Psoas muscle (tissue), 8 donors: ENCODE results near the gene CD68. TPM values are rescaled to one million over a fixed set of nuclear protein-coding genes. Genes with fewer than 3 reads are reported as not detected.
A peak's percentile ranks its signal among the peaks of the same experiment; 100 is the strongest.

Experiments
- ATAC-seq, 4 donors: fragments of 200-7000 bp; cut with Tn5 transposase; one replicate each; pipeline ENCODE4 v1.9.1; 2020; ENCODE audit warnings: moderate library complexity in 3 of 4, mild to moderate bottlenecking in 2 of 4
- DNase-seq, 2 donors: peaks; one replicate each; pipeline ENCODE4 v3.0.0-alpha.2; 2020
- H3K27ac ChIP-seq: fragments of 200-600 bp; one replicate; pipeline ENCODE4 v1.8.0; 2022
- H3K27me3 ChIP-seq, 3 donors: fragments of 200-600 bp in 1 of 3; one replicate each; pipeline versions ENCODE4 v1.6.1 to v1.8.0; 2013 to 2022; ENCODE audit warnings: low read length in 2 of 3, mild to moderate bottlenecking in 2 of 3, moderate library complexity in 1 of 3; ENCODE audit not compliant: insufficient read depth in 3 of 3
- H3K36me3 ChIP-seq, 2 donors: fragments of 200-600 bp in 1 of 2; one replicate each; pipeline versions ENCODE4 v1.6.1 to v1.8.0; 2013 to 2022; ENCODE audit warnings: low read depth in 1 of 2, mild to moderate bottlenecking in 1 of 2, moderate library complexity in 1 of 2; ENCODE audit not compliant: insufficient read depth in 1 of 2
- H3K4me1 ChIP-seq: fragments of 200-600 bp; one replicate; pipeline ENCODE4 v1.8.0; 2022
- H3K4me3 ChIP-seq: fragments of 200-600 bp; one replicate; pipeline ENCODE4 v1.8.0; 2022; ENCODE audit warnings: mild to moderate bottlenecking
- H3K9me3 ChIP-seq: fragments of 200-600 bp; one replicate; pipeline ENCODE4 v1.8.0; 2022
- CTCF ChIP-seq: fragments of 200-600 bp; IDR thresholded peaks from one replicate; pipeline ENCODE4 v1.8.0; 2022; ENCODE audit warnings: antibody characterized with exemption
- WGBS, 3 donors: extraction: QIAGEN DNeasy Blood & Tissue Kit; methylation state at CpG; one replicate each; pipeline versions ENCODE4 v1.1.6 to v1.1.7; 2013; 5-methylcytosine and 5-hydroxymethylcytosine counted together
- intact Hi-C, 2 donors: fragments of 100-400 bp; cut with DNase I; formaldehyde crosslinking; loops; one replicate each; pipeline versions ENCODE4 v1.11.0 to v1.14.2; 2022
- polyA plus RNA-seq, 3 donors: library from polyadenylated mRNA; stranded (reverse); fragments of 200-250 nt; gene quantifications; one replicate each; pipeline ENCODE4 v1.2.3, GENCODE V29; 2013
- total RNA-seq, 4 donors: library from RNA; stranded (reverse); fragmentation: NEBNext Ultra II Directional in 2 of 4; extraction: Animal tissue kit (Norgen Biotek cat#: 25700) in 2 of 4; gene quantifications; one replicate each; pipeline versions ENCODE4 v1.2.1 to v1.2.4, GENCODE V29; 2021 to 2023
- donor health status: healthy with polysubstance abuse.
- donor health status: DM: no; HTN: no; CAD: no; lungs with moderate emphysema.
- donor health status: Bipolar disorder and iron deficiency.
- donor health status: healthy.
- donor health status: DM: yes; HTN: yes; CAD: no.
- donor health status: DM: no; HTN: no; CAD: no.
- donor health status: DM: no; HTN: no; CAD: no.
- donor health status: DM: yes; HTN: yes; CAD: no.

CD68 gene
- total and polyA plus RNA-seq, 7 donors = 15.8 to 298 (median 21.8) TPM

GRCh38 chr17:7626307-7626706, 46.9 kb downstream of the CD68 start:
- Histone ChIP-seq H3K27me3 (no peaks in the 10 kb centered on the region), H3K36me3 (peaks cover 0 to 11% of the 10 kb centered on the region in 2 donors), H3K27ac (peak overlapping the region; percentile 97), H3K4me1 (peaks cover 13% of the 10 kb centered on the region), H3K4me3 (peak overlapping the region; percentile 92), H3K9me3 (no peaks in the 10 kb centered on the region)
- intact Hi-C loops = loop anchor here (2.0 to 10.0 kb wide), 2 partner anchors 58 to 218 kb away; no protein-coding TSS in a partner anchor
- DNase-seq (no peak), ATAC-seq (no peak)
- no peak for TF ChIP-seq CTCF
- WGBS, 3 donors = 62 to 77% (median 72%) methylated on average over 7 of the region's 7 CpGs

GRCh38 chr17:7626956-7627249, 47.5 kb downstream of the CD68 start:
- Histone ChIP-seq H3K27ac (peak overlapping the region; percentile 97), H3K9me3 (no peaks in the 10 kb centered on the region), H3K4me1 (peaks cover 13% of the 10 kb centered on the region), H3K4me3 (peak overlapping the region; percentile 92), H3K36me3 (peaks cover 0 to 11% of the 10 kb centered on the region in 2 donors), H3K27me3 (no peaks in the 10 kb centered on the region)
- ATAC-seq (peak in 1 of 4 donors; percentile 9), DNase-seq (peak in 1 of 2 donors; percentile 54)
- 12 to 25% (median 17%) methylated on average over 6 of the region's 6 CpGs for WGBS, 3 donors
- TF ChIP-seq CTCF = no peak
- intact Hi-C loops = loop anchor here (2.0 to 10.0 kb wide), 2 partner anchors 58 to 218 kb away; no protein-coding TSS in a partner anchor

GRCh38 chr17:7627250-7628121, 48.0 kb downstream of the CD68 start, which contains the start of gene SAT2:
Gene SAT2, minus strand, starts transcription at chr17:7627821. Its CDS starts 186 bp downstream, at chr17:7627635.
- Histone ChIP-seq H3K4me1 (peaks cover 13% of the 10 kb centered on the region), H3K4me3 (peak within 1 kb of the TSS; percentile 92), H3K9me3 (no peaks in the 10 kb centered on the region), H3K27ac (peak within 1 kb of the TSS; percentile 97), H3K27me3 (no peaks in the 10 kb centered on the region), H3K36me3 (peaks cover 0 to 11% of the 10 kb centered on the region in 2 donors)
- TF ChIP-seq CTCF = no peak
- intact Hi-C loops = loop anchor here (2.0 to 10.0 kb wide), 2 partner anchors 57 to 217 kb away; no protein-coding TSS in a partner anchor
- ATAC-seq = peak; percentile 98 to 99 (median 99)
- 0 to 1% (median 1%) methylated on average over 52 to 54 of the region's 54 CpGs for WGBS, 3 donors
- DNase-seq = peak; percentile 97 to 98

- Histone ChIP-seq H3K27ac (no peak within 1 kb of the TSS), H3K36me3 (peaks cover 0 to 11% of the 10 kb centered on the region in 2 donors), H3K27me3 (no peaks in the 10 kb centered on the region), H3K4me3 (no peak within 1 kb of the TSS), H3K9me3 (no peaks in the 10 kb centered on the region), H3K4me1 (peaks cover 13% of the 10 kb centered on the region)
- intact Hi-C loops = loop anchor here in 1 of 2 donors (2.0 to 10.0 kb wide), 2 partner anchors 55 to 215 kb away; no protein-coding TSS in a partner anchor
- no peak for ATAC-seq
- 73 to 79% (median 79%) methylated on average over 13 of the region's 13 CpGs for WGBS, 3 donors
- no peak for TF ChIP-seq CTCF
- DNase-seq = no peak
Measured at GRCh38 chr17:7629939-7630571, 50.6 kb downstream of the CD68 start, which contains the start of gene SHBG. Gene SHBG, plus strand, starts transcription at chr17:7630135. Its CDS starts 38 bp downstream, at chr17:7630173.

Other genes with a start within 250 kb of the CD68 start
- gene ACAP1, start 243.1 kb upstream of the CD68 start, total RNA-seq = 10 to 100 TPM; 12.2 to 20.7 (median 15.7) TPM
- 10 to 100 TPM in 1 of 3 donors, 1 to 10 TPM in 2; 1.9 to 11.9 (median 2.4) TPM for gene ACAP1, start 243.1 kb upstream of the CD68 start, polyA plus RNA-seq
- 1 to 10 TPM; 4.5 to 5.2 (median 5.1) TPM for gene KCTD11, start 227.5 kb upstream of the CD68 start, total RNA-seq
- gene KCTD11, start 227.5 kb upstream of the CD68 start, polyA plus RNA-seq = 10 to 100 TPM in 1 of 3 donors, 1 to 10 TPM in 2; 2.9 to 13.2 (median 9.9) TPM
- not detected for gene TMEM95, start 224.5 kb upstream of the CD68 start, total RNA-seq
- gene TMEM95, start 224.5 kb upstream of the CD68 start, polyA plus RNA-seq = not detected
- gene TNK1, start 198.5 kb upstream of the CD68 start, total RNA-seq = under 1 TPM; 0.56 to 0.86 (median 0.78) TPM
- gene TNK1, start 198.5 kb upstream of the CD68 start, polyA plus RNA-seq = 1 to 10 TPM in 1 of 3 donors, under 1 TPM in 2; 0.57 to 1.7 (median 0.98) TPM
- gene PLSCR3, start 185.1 kb upstream of the CD68 start, total RNA-seq = 10 to 100 TPM; 13.9 to 16.2 (median 15.1) TPM
- gene PLSCR3, start 185.1 kb upstream of the CD68 start, polyA plus RNA-seq = 10 to 100 TPM; 16.6 to 20.5 (median 18.7) TPM
- 10 to 100 TPM; 47.1 to 80.4 (median 53.5) TPM for gene TMEM256, start 175.5 kb upstream of the CD68 start, total RNA-seq
- gene TMEM256, start 175.5 kb upstream of the CD68 start, polyA plus RNA-seq = 10 to 100 TPM; 62.4 to 75.4 (median 69.7) TPM
- 10 to 100 TPM in 1 of 4 donors, 1 to 10 TPM in 3; 6.5 to 11.5 (median 7.4) TPM for gene NLGN2, start 171.8 kb upstream of the CD68 start, total RNA-seq
- 1 to 10 TPM; 2.8 to 3.1 (median 2.9) TPM for gene NLGN2, start 171.8 kb upstream of the CD68 start, polyA plus RNA-seq
- not detected for gene SPEM1, start 159.3 kb upstream of the CD68 start, total RNA-seq
- under 1 TPM in 1 of 3 donors, not detected in 2; 0.06 TPM for gene SPEM1, start 159.3 kb upstream of the CD68 start, polyA plus RNA-seq
- gene SPEM2, start 154.0 kb upstream of the CD68 start, total RNA-seq = not detected
- gene SPEM2, start 154.0 kb upstream of the CD68 start, polyA plus RNA-seq = under 1 TPM in 1 of 3 donors, not detected in 2; 0.03 TPM
- not detected for gene SPEM3, start 150.8 kb upstream of the CD68 start, total RNA-seq
- under 1 TPM in 1 of 3 donors, not detected in 2; 0.01 TPM for gene SPEM3, start 150.8 kb upstream of the CD68 start, polyA plus RNA-seq
- under 1 TPM; 0.41 to 0.95 (median 0.68) TPM for gene TMEM102, start 144.2 kb upstream of the CD68 start, total RNA-seq
- gene TMEM102, start 144.2 kb upstream of the CD68 start, polyA plus RNA-seq = 1 to 10 TPM in 2 of 3 donors, under 1 TPM in 1; 0.84 to 3.2 (median 1.7) TPM
- 10 to 100 TPM in 3 of 4 donors, 1 to 10 TPM in 1; 2.7 to 21.1 (median 10.1) TPM for gene FGF11, start 140.1 kb upstream of the CD68 start, total RNA-seq
- 1 to 10 TPM; 2.0 to 4.4 (median 3.7) TPM for gene FGF11, start 140.1 kb upstream of the CD68 start, polyA plus RNA-seq
- gene CHRNB1, start 134.6 kb upstream of the CD68 start, total RNA-seq = 100 to 1,000 TPM; 107 to 190 (median 147) TPM
- 100 to 1,000 TPM in 1 of 3 donors, 10 to 100 TPM in 2; 73.0 to 118 (median 91.7) TPM for gene CHRNB1, start 134.6 kb upstream of the CD68 start, polyA plus RNA-seq
- gene ZBTB4, start 100.0 kb upstream of the CD68 start, total RNA-seq = 10 to 100 TPM; 29.3 to 43.2 (median 35.5) TPM
- gene ZBTB4, start 100.0 kb upstream of the CD68 start, polyA plus RNA-seq = 10 to 100 TPM; 10.3 to 20.2 (median 13.5) TPM
- not detected for gene SLC35G6, start 98.2 kb upstream of the CD68 start, total RNA-seq
- gene SLC35G6, start 98.2 kb upstream of the CD68 start, polyA plus RNA-seq = under 1 TPM in 1 of 3 donors, not detected in 2; 0.05 TPM
- 10 to 100 TPM; 42.7 to 74.3 (median 56.9) TPM for gene POLR2A, start 95.3 kb upstream of the CD68 start, total RNA-seq
- gene POLR2A, start 95.3 kb upstream of the CD68 start, polyA plus RNA-seq = 10 to 100 TPM in 2 of 3 donors, 1 to 10 TPM in 1; 8.0 to 68.7 (median 15.0) TPM
- gene TNFSF12, start 30.6 kb upstream of the CD68 start, total RNA-seq = 10 to 100 TPM; 14.3 to 23.4 (median 15.6) TPM
- gene TNFSF12, start 30.6 kb upstream of the CD68 start, polyA plus RNA-seq = 10 to 100 TPM; 10.2 to 18.9 (median 13.8) TPM
- gene TNFSF13, start 20.9 kb upstream of the CD68 start, total RNA-seq = 1 to 10 TPM; 4.0 to 5.4 (median 4.5) TPM
- gene TNFSF13, start 20.9 kb upstream of the CD68 start, polyA plus RNA-seq = 1 to 10 TPM; 2.8 to 4.3 (median 3.1) TPM
- 10 to 100 TPM; 24.0 to 40.7 (median 38.3) TPM for gene SENP3, start 17.7 kb upstream of the CD68 start, total RNA-seq
- 10 to 100 TPM; 44.1 to 90.5 (median 76.1) TPM for gene SENP3, start 17.7 kb upstream of the CD68 start, polyA plus RNA-seq
- gene MPDU1, start 4.2 kb downstream of the CD68 start, total RNA-seq = 10 to 100 TPM; 19.3 to 40.6 (median 34.1) TPM
- 100 to 1,000 TPM in 1 of 3 donors, 10 to 100 TPM in 2; 53.6 to 147 (median 77.8) TPM for gene MPDU1, start 4.2 kb downstream of the CD68 start, polyA plus RNA-seq
- gene SOX15, start 10.5 kb downstream of the CD68 start, total RNA-seq = under 1 TPM; 0.19 to 0.71 (median 0.28) TPM
- gene SOX15, start 10.5 kb downstream of the CD68 start, polyA plus RNA-seq = under 1 TPM; 0.11 to 0.20 (median 0.17) TPM
- gene FXR2, start 35.3 kb downstream of the CD68 start, total RNA-seq = 100 to 1,000 TPM; 105 to 120 (median 114) TPM
- 100 to 1,000 TPM in 1 of 3 donors, 10 to 100 TPM in 2; 88.2 to 164 (median 92.1) TPM for gene FXR2, start 35.3 kb downstream of the CD68 start, polyA plus RNA-seq
- 10 to 100 TPM; 60.7 to 70.4 (median 66.2) TPM for gene SAT2, start 48.2 kb downstream of the CD68 start, total RNA-seq
- gene SAT2, start 48.2 kb downstream of the CD68 start, polyA plus RNA-seq = 100 to 1,000 TPM; 105 to 112 (median 108) TPM
- 1 to 10 TPM in 1 of 4 donors, under 1 TPM in 3; 0.19 to 1.6 (median 0.55) TPM for gene SHBG, start 50.5 kb downstream of the CD68 start, total RNA-seq
- gene SHBG, start 50.5 kb downstream of the CD68 start, polyA plus RNA-seq = under 1 TPM; 0.26 to 0.53 (median 0.45) TPM
- gene ATP1B2, start 71.3 kb downstream of the CD68 start, total RNA-seq = 1 to 10 TPM in 2 of 4 donors, under 1 TPM in 2; 0.78 to 5.7 (median 1.3) TPM
- 1 to 10 TPM in 1 of 3 donors, under 1 TPM in 2; 0.36 to 1.0 (median 0.51) TPM for gene ATP1B2, start 71.3 kb downstream of the CD68 start, polyA plus RNA-seq
- gene TP53, start 107.9 kb downstream of the CD68 start, total RNA-seq = 10 to 100 TPM; 18.1 to 36.7 (median 19.4) TPM
- gene TP53, start 107.9 kb downstream of the CD68 start, polyA plus RNA-seq = 10 to 100 TPM in 2 of 3 donors, 1 to 10 TPM in 1; 7.4 to 15.7 (median 10.6) TPM
- gene WRAP53, start 108.8 kb downstream of the CD68 start, total RNA-seq = 1 to 10 TPM; 4.5 to 6.6 (median 5.0) TPM
- gene WRAP53, start 108.8 kb downstream of the CD68 start, polyA plus RNA-seq = 10 to 100 TPM in 2 of 3 donors, 1 to 10 TPM in 1; 6.5 to 14.4 (median 11.2) TPM
- gene EFNB3, start 125.6 kb downstream of the CD68 start, total RNA-seq = under 1 TPM in 3 of 4 donors, not detected in 1; 0.11 to 0.37 (median 0.17) TPM
- under 1 TPM in 2 of 3 donors, not detected in 1; 0.09 to 0.12 TPM for gene EFNB3, start 125.6 kb downstream of the CD68 start, polyA plus RNA-seq
- under 1 TPM; 0.04 to 0.10 (median 0.05) TPM for gene DNAH2, start 138.1 kb downstream of the CD68 start, total RNA-seq
- gene DNAH2, start 138.1 kb downstream of the CD68 start, polyA plus RNA-seq = under 1 TPM; 0.01 to 0.10 (median 0.08) TPM